ENCODE results near the gene BDKRB2. TPM values are rescaled to one million over a fixed set of nuclear protein-coding genes. Genes with fewer than 3 reads are reported as not detected.

The BDKRB2 gene
- total and polyA plus RNA-seq, 2 donors (not counting 1 experiment from before 2014, with no cell fraction given): 24.0 to 91.5 TPM

- peak overlapping the region; percentile 43 for H3K27ac ChIP-seq (ENCODE audit: insufficient read depth, low read length)
- no peaks in the 10 kb centered on the region for H3K27me3 ChIP-seq (ENCODE audit: control insufficient read depth, insufficient read depth, low read length)
- no peak overlapping the region for H3K4me3 ChIP-seq (replicated peaks in 1 of 4; ENCODE audit: control extremely low read depth in 1 of 4, insufficient read depth in 1 of 4, low read depth in 3 of 4, low read length in 4 of 4)
- H3K4me2 ChIP-seq (ENCODE audit: extremely low read depth, insufficient read depth, low read length): peak overlapping the region; percentile 13
- peaks cover 6% of the 10 kb centered on the region for H3K4me1 ChIP-seq (ENCODE audit: control insufficient read depth, extremely low read depth, insufficient read depth, low read length)
- H2AFZ ChIP-seq (ENCODE audit: low read length): no peak overlapping the region
- TF ChIP-seq EZH2 (IDR thresholded peaks at IDR 0.05; ENCODE audit: low read length, missing control alignments) (no peak), CTCF (conservative IDR thresholded peaks at IDR 0.05 in 1 of 2, IDR thresholded peaks at IDR 0.05 in 1 of 2; ENCODE audit: low read depth in 1 of 2, low read length in 2 of 2) (no peak)
- no peaks in the 10 kb centered on the region for H3K9me3 ChIP-seq (ENCODE audit: control insufficient read depth, insufficient read depth, low read depth, low read length)
- no peaks in the 10 kb centered on the region for H3K79me2 ChIP-seq (ENCODE audit: control insufficient read depth, insufficient read depth, low read length)
- H3K9ac ChIP-seq (ENCODE audit: insufficient read depth, low read length): no peak overlapping the region
- H4K20me1 ChIP-seq (ENCODE audit: control insufficient read depth, extremely low read depth, insufficient read depth, low read length): no peaks in the 10 kb centered on the region
- DNase-seq (ENCODE audit: low read depth in 2 of 2): peak; percentile 70 to 93
- no peaks in the 10 kb centered on the region for H3K36me3 ChIP-seq (ENCODE audit: control insufficient read depth, insufficient read depth, low read length)
These were observed 27.8 kb upstream of the BDKRB2 start for GRCh38 chr14:96176811-96177211.

- H3K9ac ChIP-seq (ENCODE audit: insufficient read depth, low read length): no peak overlapping the region
- H3K27ac ChIP-seq (ENCODE audit: insufficient read depth, low read length): no peak overlapping the region
- no peaks in the 10 kb centered on the region for H3K27me3 ChIP-seq (ENCODE audit: control insufficient read depth, insufficient read depth, low read length)
- no peaks in the 10 kb centered on the region for H3K9me3 ChIP-seq (ENCODE audit: control insufficient read depth, insufficient read depth, low read depth, low read length)
- no peak for DNase-seq (ENCODE audit: low read depth in 2 of 2)
- no peak overlapping the region for H3K4me3 ChIP-seq (replicated peaks in 1 of 4; ENCODE audit: control extremely low read depth in 1 of 4, insufficient read depth in 1 of 4, low read depth in 3 of 4, low read length in 4 of 4)
- no peaks in the 10 kb centered on the region for H4K20me1 ChIP-seq (ENCODE audit: control insufficient read depth, extremely low read depth, insufficient read depth, low read length)
- no peak overlapping the region for H3K4me2 ChIP-seq (ENCODE audit: extremely low read depth, insufficient read depth, low read length)
- H3K79me2 ChIP-seq (ENCODE audit: control insufficient read depth, insufficient read depth, low read length): no peaks in the 10 kb centered on the region
- TF ChIP-seq EZH2 (IDR thresholded peaks at IDR 0.05; ENCODE audit: low read length, missing control alignments) (no peak), CTCF (conservative IDR thresholded peaks at IDR 0.05 in 1 of 2, IDR thresholded peaks at IDR 0.05 in 1 of 2; ENCODE audit: low read depth in 1 of 2, low read length in 2 of 2) (no peak)
- peaks cover 6% of the 10 kb centered on the region for H3K4me1 ChIP-seq (ENCODE audit: control insufficient read depth, extremely low read depth, insufficient read depth, low read length)
- H2AFZ ChIP-seq (ENCODE audit: low read length): no peak overlapping the region
- no peaks in the 10 kb centered on the region for H3K36me3 ChIP-seq (ENCODE audit: control insufficient read depth, insufficient read depth, low read length)
These were observed 26.8 kb upstream of the BDKRB2 start for GRCh38 chr14:96177766-96178375.

- Histone ChIP-seq H3K27me3 (ENCODE audit: control insufficient read depth, insufficient read depth, low read length) (no peaks in the 10 kb centered on the region), H3K4me1 (ENCODE audit: control insufficient read depth, extremely low read depth, insufficient read depth, low read length) (peaks cover 6% of the 10 kb centered on the region), H3K4me2 (ENCODE audit: extremely low read depth, insufficient read depth, low read length) (no peak overlapping the region), H3K4me3 (replicated peaks in 1 of 4; ENCODE audit: control extremely low read depth in 1 of 4, insufficient read depth in 1 of 4, low read depth in 3 of 4, low read length in 4 of 4) (no peak overlapping the region), H2AFZ (ENCODE audit: low read length) (no peak overlapping the region), H3K27ac (ENCODE audit: insufficient read depth, low read length) (no peak overlapping the region), H3K79me2 (ENCODE audit: control insufficient read depth, insufficient read depth, low read length) (no peaks in the 10 kb centered on the region), H4K20me1 (ENCODE audit: control insufficient read depth, extremely low read depth, insufficient read depth, low read length) (no peaks in the 10 kb centered on the region), H3K36me3 (ENCODE audit: control insufficient read depth, insufficient read depth, low read length) (no peaks in the 10 kb centered on the region), H3K9me3 (ENCODE audit: control insufficient read depth, insufficient read depth, low read depth, low read length) (no peaks in the 10 kb centered on the region), H3K9ac (ENCODE audit: insufficient read depth, low read length) (no peak overlapping the region)
- peak in 1 of 2 donors; percentile 5 for TF ChIP-seq CTCF (conservative IDR thresholded peaks at IDR 0.05 in 1 of 2, IDR thresholded peaks at IDR 0.05 in 1 of 2; ENCODE audit: low read depth in 1 of 2, low read length in 2 of 2)
- no peak for TF ChIP-seq EZH2 (IDR thresholded peaks at IDR 0.05; ENCODE audit: low read length, missing control alignments)
- no peak for DNase-seq (ENCODE audit: low read depth in 2 of 2)
These were observed 25.9 kb upstream of the BDKRB2 start for GRCh38 chr14:96178461-96179321.
